ENCODE data around the gene MB. TPM values are rescaled to one million over a fixed set of nuclear protein-coding genes. Genes with fewer than 3 reads are reported as not detected.
A peak's percentile ranks its signal among the peaks of the same experiment; 100 is the strongest.

MB gene
- total RNA-seq, 2 donors from 2014 or later, result 9.9 to 71.8 TPM

- intact Hi-C loops (cut with DNase I), result loop anchor here (5.0 kb wide), 1 partner anchor 89 kb away; no protein-coding TSS in a partner anchor
- Histone ChIP-seq H3K4me3 (no peak overlapping the region), H3K36me3 (no peaks in the 10 kb centered on the region), H3K9me3 (no peaks in the 10 kb centered on the region), H3K27ac (peak overlapping the region; percentile 59 to 63), H3K27me3 (replicated peaks; ENCODE audit: insufficient read depth) (no peaks in the 10 kb centered on the region), H3K4me1 (replicated peaks) (no peaks in the 10 kb centered on the region)
- no peak for TF ChIP-seq POLR2A (IDR thresholded peaks at IDR 0.05)
- no peak for TF ChIP-seq CTCF (IDR thresholded peaks at IDR 0.05)
- no peak for TF ChIP-seq POLR2AphosphoS5 (IDR thresholded peaks at IDR 0.05)
- 60% methylated on average over 5 of the region's 5 CpGs for WGBS
- no peak for DNase-seq (ENCODE audit: low spot score)
Measured at GRCh38 chr22:35638001-35638400, 20.9 kb upstream of the MB start.

- DNase-seq (ENCODE audit: low spot score), result no peak
- Histone ChIP-seq H3K9me3 (no peaks in the 10 kb centered on the region), H3K4me1 (replicated peaks) (no peaks in the 10 kb centered on the region), H3K4me3 (no peak overlapping the region), H3K27ac (no peak overlapping the region), H3K27me3 (replicated peaks; ENCODE audit: insufficient read depth) (no peaks in the 10 kb centered on the region), H3K36me3 (no peaks in the 10 kb centered on the region)
- intact Hi-C loops (cut with DNase I), result loop anchor here (5.0 kb wide), 1 partner anchor 90 kb away; no protein-coding TSS in a partner anchor
- 58% methylated on average over 5 of the region's 5 CpGs for WGBS
- TF ChIP-seq CTCF (IDR thresholded peaks at IDR 0.05) (no peak), POLR2AphosphoS5 (IDR thresholded peaks at IDR 0.05) (no peak), POLR2A (IDR thresholded peaks at IDR 0.05) (no peak)
Measured at GRCh38 chr22:35637254-35637653, 20.1 kb upstream of the MB start.

- intact Hi-C loops (cut with DNase I), result loop anchor here (5.0 kb wide), 1 partner anchor 92 kb away; no protein-coding TSS in a partner anchor
Measured at GRCh38 chr22:35634943-35635540, 17.9 kb upstream of the MB start.

GRCh38 chr22:35634015-35634414 is 16.9 kb upstream of the MB start:
- Histone ChIP-seq H3K4me1 (replicated peaks) (no peaks in the 10 kb centered on the region), H3K27ac (no peak overlapping the region), H3K27me3 (replicated peaks; ENCODE audit: insufficient read depth) (no peaks in the 10 kb centered on the region), H3K36me3 (no peaks in the 10 kb centered on the region), H3K9me3 (no peaks in the 10 kb centered on the region), H3K4me3 (no peak overlapping the region)
- intact Hi-C loops (cut with DNase I), result no loop called here
- 85% methylated on average over 5 of the region's 5 CpGs for WGBS
- TF ChIP-seq POLR2A (IDR thresholded peaks at IDR 0.05) (no peak), POLR2AphosphoS5 (IDR thresholded peaks at IDR 0.05) (no peak)
- no peak for DNase-seq (ENCODE audit: low spot score)

More at GRCh38 chr22:35634943-35635540, 17.9 kb upstream of the MB start:
- TF ChIP-seq CTCF (IDR thresholded peaks at IDR 0.05), result no peak
- no peak for TF ChIP-seq POLR2AphosphoS5 (IDR thresholded peaks at IDR 0.05)
- TF ChIP-seq POLR2A (IDR thresholded peaks at IDR 0.05), result no peak
- DNase-seq (ENCODE audit: low spot score), result no peak
- Histone ChIP-seq H3K4me3 (no peak overlapping the region), H3K27ac (no peak overlapping the region), H3K27me3 (replicated peaks; ENCODE audit: insufficient read depth) (no peaks in the 10 kb centered on the region), H3K9me3 (no peaks in the 10 kb centered on the region), H3K4me1 (replicated peaks) (no peaks in the 10 kb centered on the region), H3K36me3 (no peaks in the 10 kb centered on the region)
- WGBS, result 83% methylated on average over 3 of the region's 3 CpGs

GRCh38 chr22:35633520-35633919 is 16.4 kb upstream of the MB start:
- Histone ChIP-seq H3K36me3 (no peaks in the 10 kb centered on the region), H3K4me3 (no peak overlapping the region), H3K9me3 (no peaks in the 10 kb centered on the region), H3K27me3 (replicated peaks; ENCODE audit: insufficient read depth) (no peaks in the 10 kb centered on the region), H3K27ac (no peak overlapping the region), H3K4me1 (replicated peaks) (no peaks in the 10 kb centered on the region)
- WGBS, result 85% methylated on average over 18 of the region's 18 CpGs
- TF ChIP-seq POLR2A (IDR thresholded peaks at IDR 0.05), result no peak
- TF ChIP-seq POLR2AphosphoS5 (IDR thresholded peaks at IDR 0.05), result no peak
- no peak for TF ChIP-seq CTCF (IDR thresholded peaks at IDR 0.05)
- intact Hi-C loops (cut with DNase I), result no loop called here
- no peak for DNase-seq (ENCODE audit: low spot score)

Data from prostate gland (tissue), 2 donors.